Ovary (tissue), 3 donors: ENCODE results near the gene METRN.

ENCODE experiments used
- CTCF ChIP-seq, 3 donors: fragments of 450-650 bp in 2 of 3; fragments of 200-600 bp in 1 of 3; IDR thresholded peaks; one replicate each; pipeline versions ENCODE4 v1.5.1 to v1.8.0; 2016 to 2022; ENCODE audit warnings: antibody characterized with exemption in 3 of 3, mild to moderate bottlenecking in 1 of 3
- EP300 ChIP-seq: sonication (generic); formaldehyde crosslinking; IDR thresholded peaks from one replicate; pipeline ENCODE4 v1.6.1; 2017; ENCODE audit warnings: antibody characterized with exemption
- POLR2A ChIP-seq: fragments of 450-650 bp; IDR thresholded peaks from one replicate; pipeline ENCODE4 v1.6.1; 2017; ENCODE audit warnings: antibody characterized with exemption, mild to moderate bottlenecking, moderate library complexity
- donor health status: DM: no; HTN: no; CAD: no.

GRCh38 chr16:703406-703805 is 11.5 kb upstream of the METRN start:
- TF ChIP-seq CTCF (IDR thresholded peaks at IDR 0.05) (no peak), EP300 (no peak), POLR2A (no peak)
